Measurements from ENCODE around the gene DHX30. TPM values are rescaled to one million over a fixed set of nuclear protein-coding genes. Genes with fewer than 3 reads are reported as not detected.
"Not testable (repeated sequence)": the region's sequence is repeated elsewhere in the genome, so short reads cannot be mapped to it uniquely, and the experiment has no call there.

Gene DHX30
- polyA plus RNA-seq, result 33.5 TPM

GRCh38 chr3:47802734-47803479, at the start of gene DHX30:
Gene DHX30, plus strand, starts transcription at chr3:47803138. Its CDS starts 7,546 bp downstream, at chr3:47810684.
- no peaks in the 10 kb centered on the region for H3K36me3 Mint-ChIP-seq
- no peaks in the 10 kb centered on the region for H3K9me3 Mint-ChIP-seq
- peaks cover 7 to 22% (median 10%) of the 10 kb centered on the region in 3 donors for H3K4me1 Mint-ChIP-seq
- H3K4me3 Mint-ChIP-seq, result peak within 1 kb of the TSS; percentile 94 to 98 (median 97)
- no peaks in the 10 kb centered on the region for H3K27me3 Mint-ChIP-seq
- peak within 1 kb of the TSS; percentile 88 to 89 (median 88) for H3K27ac Mint-ChIP-seq

DNA sequence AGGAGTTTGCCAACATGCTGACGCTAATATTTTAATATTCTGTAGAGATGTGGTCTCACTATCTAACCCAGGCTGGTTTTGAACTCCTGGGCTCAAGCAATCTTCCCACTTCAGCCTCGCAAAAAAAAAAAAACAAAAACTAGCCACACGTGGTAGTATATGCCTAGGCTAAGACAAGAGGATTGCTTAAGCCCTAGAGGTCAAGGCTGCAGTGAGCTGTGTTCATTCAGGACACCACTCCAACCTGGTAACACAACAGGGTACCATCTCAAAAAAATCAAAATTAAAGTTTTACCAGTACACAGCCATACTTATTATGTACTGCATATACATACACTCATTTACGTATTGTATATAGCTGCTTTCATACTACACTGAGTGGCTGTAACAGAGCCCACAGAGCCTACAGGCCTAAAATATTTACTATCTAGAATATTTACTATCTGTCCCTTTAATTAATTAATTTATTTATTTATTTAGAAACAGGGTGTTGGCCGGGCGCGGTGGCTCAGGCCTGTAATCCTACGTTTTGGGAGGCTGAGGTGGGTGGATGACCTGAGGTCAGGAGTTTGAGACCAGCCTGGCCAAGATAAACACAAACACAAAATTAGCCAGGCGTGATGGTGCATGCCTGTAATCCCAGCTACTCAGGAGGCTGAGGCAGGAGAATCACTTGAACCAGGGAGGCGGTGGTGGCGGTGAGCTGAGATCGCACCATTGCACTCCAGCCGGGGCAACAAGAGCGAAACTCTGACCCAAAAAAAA, 44.5 kb upstream of the DHX30 start:
- Mint-ChIP-seq H3K9me3 (no peaks in the 10 kb centered on the region), H3K36me3 (peaks cover 1% of the 10 kb centered on the region), H3K27ac (no peak overlapping the region), H3K27me3 (no peaks in the 10 kb centered on the region), H3K4me1 (peaks cover 4 to 9% (median 9%) of the 10 kb centered on the region in 3 donors), H3K4me3 (no peak overlapping the region)

- not testable (repeated sequence) for H3K27me3 Mint-ChIP-seq, H3K9me3 Mint-ChIP-seq, H3K36me3 Mint-ChIP-seq, H3K4me1 Mint-ChIP-seq, H3K4me3 Mint-ChIP-seq
- peak overlapping the region in 1 of 3 donors; percentile 57 for H3K27ac Mint-ChIP-seq
These were observed 42.7 kb upstream of the DHX30 start for GRCh38 chr3:47760207-47760606.

DNA sequence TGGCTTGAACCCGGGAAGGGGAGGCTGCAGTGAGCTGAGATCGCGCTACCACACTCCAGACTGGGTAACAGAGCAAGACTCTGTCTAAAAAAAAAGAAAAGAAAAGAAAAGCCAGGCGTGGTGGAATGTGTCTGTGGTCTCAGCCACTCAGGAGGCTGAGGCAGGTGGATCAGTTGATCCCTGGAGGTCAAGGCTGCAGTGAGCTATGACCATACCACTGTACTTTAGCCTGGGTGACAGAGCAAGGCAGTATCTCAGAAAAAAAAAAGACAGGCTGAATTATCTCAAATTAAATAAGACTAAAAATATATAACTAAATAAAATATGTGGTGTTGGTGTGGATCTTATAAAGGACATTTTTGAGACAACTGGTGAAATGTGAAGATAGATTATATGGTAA, 41.9 kb upstream of the DHX30 start:
- Mint-ChIP-seq H3K4me3 (no peak overlapping the region), H3K4me1 (peaks cover 4 to 11% (median 7%) of the 10 kb centered on the region in 3 donors), H3K27ac (peak overlapping the region in 2 of 3 donors; percentile 46 to 72), H3K27me3 (no peaks in the 10 kb centered on the region), H3K36me3 (no peaks in the 10 kb centered on the region), H3K9me3 (no peaks in the 10 kb centered on the region)

GRCh38 chr3:47762233-47762632, 40.7 kb upstream of the DHX30 start:
- H3K36me3 Mint-ChIP-seq, result no peaks in the 10 kb centered on the region
- H3K27me3 Mint-ChIP-seq, result no peaks in the 10 kb centered on the region
- H3K4me1 Mint-ChIP-seq, result peaks cover 4 to 11% (median 7%) of the 10 kb centered on the region in 3 donors

GRCh38 chr3:47766186-47766585, 36.8 kb upstream of the DHX30 start:
- H3K4me1 Mint-ChIP-seq, result peaks cover 4 to 12% (median 5%) of the 10 kb centered on the region in 3 donors
- H3K27ac Mint-ChIP-seq, result peak overlapping the region in 1 of 3 donors; percentile 39
- H3K9me3 Mint-ChIP-seq, result no peaks in the 10 kb centered on the region
- no peaks in the 10 kb centered on the region for H3K27me3 Mint-ChIP-seq
- no peak overlapping the region for H3K4me3 Mint-ChIP-seq
- H3K36me3 Mint-ChIP-seq, result peaks cover under 1% of the 10 kb centered on the region

More at GRCh38 chr3:47762233-47762632, 40.7 kb upstream of the DHX30 start:
- H3K9me3 Mint-ChIP-seq, result no peaks in the 10 kb centered on the region
- H3K27ac Mint-ChIP-seq, result peak overlapping the region in 2 of 3 donors; percentile 56 to 72
- no peak overlapping the region for H3K4me3 Mint-ChIP-seq

DNA sequence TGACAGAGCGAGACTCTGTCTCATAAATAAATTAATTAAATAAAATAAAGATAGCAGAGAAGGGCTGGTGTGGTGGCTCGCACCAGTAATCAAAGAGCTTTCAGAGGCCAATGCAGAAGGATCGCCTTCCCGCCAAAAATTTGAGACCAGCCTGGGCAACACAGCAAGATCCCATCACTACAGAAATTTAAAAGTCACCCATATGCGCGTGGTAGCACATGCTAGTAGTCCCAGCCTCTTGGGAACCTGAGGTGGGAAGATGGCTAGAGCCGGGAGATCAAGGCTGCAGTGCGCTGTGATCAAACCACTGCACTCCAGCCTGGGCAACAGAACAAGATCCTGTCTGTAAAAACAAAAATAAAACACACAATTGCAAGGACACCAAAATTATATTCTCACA, 30.9 kb upstream of the DHX30 start:
- no peak overlapping the region for H3K4me3 Mint-ChIP-seq
- no peaks in the 10 kb centered on the region for H3K27me3 Mint-ChIP-seq
- H3K36me3 Mint-ChIP-seq, result peaks cover 3% of the 10 kb centered on the region
- H3K27ac Mint-ChIP-seq, result peak overlapping the region in 1 of 3 donors; percentile 76
- H3K4me1 Mint-ChIP-seq, result peaks cover 0 to 14% (median 10%) of the 10 kb centered on the region in 3 donors
- H3K9me3 Mint-ChIP-seq, result no peaks in the 10 kb centered on the region

GRCh38 chr3:47772788-47773187, 30.1 kb upstream of the DHX30 start:
- Mint-ChIP-seq H3K9me3 (no peaks in the 10 kb centered on the region), H3K27ac (no peak overlapping the region), H3K4me3 (no peak overlapping the region), H3K4me1 (peaks cover 0 to 14% (median 10%) of the 10 kb centered on the region in 3 donors), H3K36me3 (peaks cover 3% of the 10 kb centered on the region), H3K27me3 (no peaks in the 10 kb centered on the region)

GRCh38 chr3:47778746-47779145, 24.2 kb upstream of the DHX30 start:
- Mint-ChIP-seq H3K9me3 (no peaks in the 10 kb centered on the region), H3K27me3 (no peaks in the 10 kb centered on the region), H3K4me3 (peak overlapping the region in 1 of 4 donors; percentile 74), H3K36me3 (no peaks in the 10 kb centered on the region), H3K4me1 (peaks cover 19 to 26% (median 22%) of the 10 kb centered on the region in 3 donors), H3K27ac (no peak overlapping the region)

DNA sequence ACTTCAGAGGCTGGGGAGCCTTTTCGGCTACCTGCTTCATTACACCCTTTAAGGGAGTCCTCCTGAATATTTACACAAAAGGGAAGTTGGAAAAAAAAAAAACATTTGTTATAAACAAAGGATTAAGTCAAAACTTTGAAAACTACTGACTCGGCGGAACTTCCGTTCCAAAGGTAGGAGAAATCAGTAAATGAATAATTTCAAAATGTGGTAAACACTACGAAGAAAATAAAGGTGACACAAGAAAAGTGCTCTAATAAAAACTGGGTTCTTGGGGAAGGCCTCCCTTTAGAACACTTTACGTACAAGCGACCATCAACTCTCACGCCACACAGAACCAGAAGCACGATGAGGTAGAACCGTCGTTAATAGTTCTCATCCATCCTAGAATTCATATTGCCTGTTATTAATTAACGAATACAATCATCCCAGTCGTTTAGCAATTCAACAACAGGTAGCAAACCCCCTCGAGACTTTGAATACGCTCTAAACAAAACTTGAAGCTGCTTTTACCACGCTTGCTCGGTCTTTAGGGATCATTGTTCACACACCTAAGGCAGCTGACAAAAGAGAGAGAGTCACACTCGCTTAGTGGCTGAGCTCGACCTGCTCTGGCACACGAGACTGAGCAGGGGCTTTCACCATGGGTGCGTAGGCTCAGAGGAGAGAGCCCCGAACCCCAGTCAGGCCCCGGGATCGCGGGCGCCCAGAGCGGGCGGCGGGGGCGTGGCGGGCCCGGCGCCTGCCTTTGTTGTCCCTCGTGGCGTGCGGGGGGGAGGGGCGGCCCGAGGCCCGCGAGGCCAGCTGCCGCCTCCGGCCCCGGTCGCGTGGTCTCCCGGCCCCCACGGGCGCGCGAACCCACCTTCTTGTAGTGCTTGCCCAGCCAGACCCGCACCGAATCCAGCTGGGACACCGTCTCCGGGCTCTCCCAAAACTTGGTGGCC, 21.9 kb upstream of the DHX30 start:
- H3K9me3 Mint-ChIP-seq, result no peaks in the 10 kb centered on the region
- H3K27me3 Mint-ChIP-seq, result no peaks in the 10 kb centered on the region
- peak overlapping the region; percentile 94 to 97 (median 96) for H3K4me3 Mint-ChIP-seq
- no peaks in the 10 kb centered on the region for H3K36me3 Mint-ChIP-seq
- H3K27ac Mint-ChIP-seq, result peak overlapping the region; percentile 94 to 98 (median 94)
- peaks cover 18 to 23% (median 19%) of the 10 kb centered on the region in 3 donors for H3K4me1 Mint-ChIP-seq

DNA sequence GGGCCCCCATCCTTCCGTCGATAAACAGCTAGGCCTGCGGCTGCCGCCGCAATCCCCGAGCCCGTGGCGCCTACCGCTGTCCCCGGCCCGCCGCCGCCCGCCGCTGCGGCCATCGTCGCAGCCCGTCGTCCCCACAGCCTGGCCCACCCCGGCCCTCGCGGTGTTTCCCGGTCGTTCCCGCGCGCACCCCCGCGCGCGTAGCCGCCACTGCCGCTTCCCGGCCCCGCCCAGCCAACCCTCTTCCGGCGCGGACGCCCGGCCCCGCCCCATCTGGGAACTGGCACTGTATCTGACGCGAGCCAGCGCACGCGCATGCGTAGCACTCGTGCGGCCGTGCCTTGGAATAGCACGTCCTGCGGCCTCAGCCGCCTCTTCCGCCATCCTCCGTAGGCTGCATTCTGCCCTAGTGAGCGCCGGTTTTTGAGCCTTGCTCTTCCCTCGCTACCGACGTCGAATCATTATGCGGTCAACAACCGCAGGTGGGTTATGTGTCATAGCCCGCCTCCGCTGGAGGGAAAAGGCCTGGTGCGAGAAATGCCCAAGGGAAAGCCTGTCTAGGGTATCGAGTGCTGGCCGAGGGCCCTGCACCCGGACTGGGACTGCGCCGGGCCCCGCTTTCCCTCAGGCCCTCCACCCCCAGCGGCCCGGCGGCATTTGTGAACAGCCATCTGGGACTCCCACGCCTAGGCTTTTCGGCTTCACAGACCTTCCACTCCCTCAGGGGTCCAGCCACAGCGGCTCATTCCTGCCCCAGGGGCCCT, 21.1 kb upstream of the DHX30 start, which contains the start of gene SMARCC1:
Gene SMARCC1 (minus strand): TSS at position 209 of the 761 bp plus-strand sequence. CDS start 96 bp downstream, at position 113.
- Mint-ChIP-seq H3K4me1 (peaks cover 14 to 23% (median 18%) of the 10 kb centered on the region in 3 donors), H3K27me3 (no peaks in the 10 kb centered on the region), H3K9me3 (no peaks in the 10 kb centered on the region), H3K36me3 (no peaks in the 10 kb centered on the region), H3K4me3 (peak within 1 kb of the TSS; percentile 94 to 97 (median 96)), H3K27ac (peak within 1 kb of the TSS; percentile 94 to 99 (median 98))

DNA sequence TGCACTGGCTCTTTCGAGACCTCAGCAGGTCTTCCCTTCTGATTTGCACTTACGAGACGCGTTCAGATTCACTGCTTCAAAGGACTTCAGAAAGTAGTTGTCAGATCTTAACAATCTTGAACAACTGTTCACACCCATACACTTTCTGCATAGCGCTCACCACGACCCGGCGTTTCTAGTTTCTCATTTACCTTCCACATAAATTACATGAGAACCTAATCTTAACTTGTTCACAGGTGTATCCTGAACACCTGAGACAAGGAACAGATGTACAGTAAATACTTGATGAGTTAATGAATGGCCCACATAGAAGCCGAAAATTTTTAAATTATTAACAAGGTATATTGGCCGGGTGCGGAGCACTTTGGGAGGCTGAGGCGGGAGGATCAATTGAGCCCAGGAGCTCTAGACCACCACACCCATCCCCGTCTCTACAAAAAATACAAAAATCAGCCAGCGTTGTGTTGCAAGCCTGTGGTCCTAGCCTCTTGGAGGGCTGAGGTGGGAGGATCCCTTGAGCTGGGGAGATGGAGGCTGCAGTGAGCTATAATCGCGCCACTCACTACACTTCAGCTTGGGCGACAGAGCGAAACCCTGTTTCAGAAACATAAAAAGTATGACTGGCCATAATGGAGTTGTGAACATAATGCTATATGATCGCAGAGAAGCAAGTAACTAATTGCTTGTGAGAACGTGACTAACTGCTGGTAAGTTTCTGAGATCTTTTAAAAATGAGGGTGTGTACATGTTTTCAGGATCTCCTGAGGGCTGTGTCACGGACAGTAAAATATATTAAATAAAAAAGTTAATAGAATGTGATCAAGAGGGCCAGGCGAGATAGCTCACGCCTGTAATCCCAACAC, 20.3 kb upstream of the DHX30 start:
- H3K27me3 Mint-ChIP-seq, result no peaks in the 10 kb centered on the region
- H3K4me1 Mint-ChIP-seq, result peaks cover 14 to 23% (median 18%) of the 10 kb centered on the region in 3 donors
- H3K9me3 Mint-ChIP-seq, result no peaks in the 10 kb centered on the region
- peak overlapping the region; percentile 94 to 99 (median 98) for H3K27ac Mint-ChIP-seq
- H3K4me3 Mint-ChIP-seq, result peak overlapping the region; percentile 94 to 97 (median 96)
- H3K36me3 Mint-ChIP-seq, result no peaks in the 10 kb centered on the region

DNA sequence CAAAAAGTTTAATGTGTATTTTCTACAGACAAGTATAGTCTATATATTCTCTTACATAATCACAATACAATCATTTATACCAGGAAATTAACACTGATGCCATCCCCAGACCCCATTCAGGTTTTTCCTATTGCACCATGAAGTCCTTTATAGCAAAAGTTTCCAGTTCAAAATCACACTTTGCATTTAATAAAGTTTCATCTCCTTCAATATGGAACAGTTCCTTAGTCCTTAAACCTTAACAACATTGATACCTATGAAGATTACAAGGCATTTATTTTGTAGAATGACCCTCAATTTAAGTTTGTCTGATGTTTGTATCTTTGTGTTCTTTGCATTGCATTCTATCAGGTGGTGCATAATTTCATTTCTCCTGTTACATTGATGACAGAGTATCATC, 19.3 kb upstream of the DHX30 start:
- H3K9me3 Mint-ChIP-seq, result no peaks in the 10 kb centered on the region
- peaks cover 2% of the 10 kb centered on the region for H3K36me3 Mint-ChIP-seq
- H3K4me3 Mint-ChIP-seq, result peak overlapping the region in 2 of 4 donors; percentile 68 to 95
- peak overlapping the region in 2 of 3 donors; percentile 94 to 98 for H3K27ac Mint-ChIP-seq
- H3K27me3 Mint-ChIP-seq, result no peaks in the 10 kb centered on the region
- peaks cover 17 to 23% (median 17%) of the 10 kb centered on the region in 3 donors for H3K4me1 Mint-ChIP-seq
